ENCODE measurements around the gene CD320. TPM values are rescaled to one million over a fixed set of nuclear protein-coding genes. Genes with fewer than 3 reads are reported as not detected.
"Not testable (repeated sequence)": the region's sequence is repeated elsewhere in the genome, so short reads cannot be mapped to it uniquely, and the experiment has no call there.

Gene CD320
- total and polyA plus RNA-seq, 2 donors (not counting 1 experiment from before 2014, with no cell fraction given) = 30.5 to 32.6 TPM

- Histone ChIP-seq H3K9me3 (ENCODE audit: control extremely low read depth in 1 of 3, control insufficient read depth in 2 of 3, insufficient read depth in 1 of 3, low read length in 2 of 3) (no peaks in the 10 kb centered on the region), H3K36me3 (replicated peaks in 1 of 2; ENCODE audit: control extremely low read depth in 1 of 2, control insufficient read depth in 1 of 2, extremely low read depth in 1 of 2, insufficient read depth in 2 of 2, low read length in 1 of 2) (no peaks in the 10 kb centered on the region), H3K4me3 (ENCODE audit: control extremely low read depth in 1 of 5, extremely low read depth in 1 of 5, insufficient read depth in 1 of 5, low read depth in 2 of 5, low read length in 4 of 5) (no peak overlapping the region), H3K9ac (ENCODE audit: low read length) (no peak overlapping the region), H3K4me1 (ENCODE audit: control insufficient read depth in 2 of 2, insufficient read depth in 2 of 2, low read length in 2 of 2) (peaks cover 2 to 4% of the 10 kb centered on the region in 2 donors), H3K27me3 (replicated peaks in 1 of 4; ENCODE audit: control extremely low read depth in 1 of 4, control insufficient read depth in 3 of 4, insufficient read depth in 4 of 4, low read length in 3 of 4) (no peaks in the 10 kb centered on the region), H3K79me2 (ENCODE audit: control insufficient read depth, insufficient read depth, low read length) (peaks cover 7% of the 10 kb centered on the region), H2AFZ (ENCODE audit: insufficient read depth, low read depth, low read length, poor library complexity, severe bottlenecking) (no peak overlapping the region), H3K4me2 (replicated peaks; ENCODE audit: low read depth, low read length, poor library complexity, severe bottlenecking) (no peak overlapping the region), H4K20me1 (ENCODE audit: control insufficient read depth, insufficient read depth, low read length, poor library complexity, severe bottlenecking) (no peaks in the 10 kb centered on the region), H3K27ac (ENCODE audit: low read length in 2 of 2) (no peak overlapping the region)
- POLR2A ChIA-PET = no interaction called here
- Mint-ChIP-seq H3K4me3 (no peak overlapping the region), H3K27ac (no peak overlapping the region), H3K4me1 (peaks cover 7% of the 10 kb centered on the region), H3K27me3 (no peaks in the 10 kb centered on the region), H3K9me3 (ENCODE audit: insufficient read depth) (no peaks in the 10 kb centered on the region)
- 90% methylated on average over 6 of the region's 11 CpGs for WGBS (ENCODE audit: insufficient coverage)
- intact Hi-C loops (cut with micrococcal nuclease) = loop anchor here (10.0 kb wide), 1 partner anchor 1108 kb away; no protein-coding TSS in a partner anchor
- CTCF ChIA-PET = interaction anchor here (0.6 kb wide), 1 partner anchor 136 kb away, joined by 4 read pairs; no protein-coding TSS in a partner anchor
- no peak for TF ChIP-seq CTCF (IDR thresholded peaks at IDR 0.05)
- TF ChIP-seq EZH2 (IDR thresholded peaks at IDR 0.05; ENCODE audit: borderline replicate concordance, insufficient read depth, low read depth, low read length, poor library complexity, severe bottlenecking) = no peak
- DNase-seq = no peak
- no peak for ATAC-seq (ENCODE audit: low read depth)
These were observed 5.8 kb downstream of the CD320 start for GRCh38 chr19:8302357-8302691.

- H3K36me3 ChIP-seq (replicated peaks in 1 of 2; ENCODE audit: control extremely low read depth in 1 of 2, control insufficient read depth in 1 of 2, extremely low read depth in 1 of 2, insufficient read depth in 2 of 2, low read length in 1 of 2); H3K27ac ChIP-seq (ENCODE audit: low read length in 2 of 2); DNase-seq; POLR2A ChIA-PET; H3K4me3 Mint-ChIP-seq; H3K4me3 ChIP-seq (ENCODE audit: control extremely low read depth in 1 of 5, extremely low read depth in 1 of 5, insufficient read depth in 1 of 5, low read depth in 2 of 5, low read length in 4 of 5); H2AFZ ChIP-seq (ENCODE audit: insufficient read depth, low read depth, low read length, poor library complexity, severe bottlenecking); H3K4me1 ChIP-seq (ENCODE audit: control insufficient read depth in 2 of 2, insufficient read depth in 2 of 2, low read length in 2 of 2); H4K20me1 ChIP-seq (ENCODE audit: control insufficient read depth, insufficient read depth, low read length, poor library complexity, severe bottlenecking); H3K27ac Mint-ChIP-seq; H3K9me3 Mint-ChIP-seq (ENCODE audit: insufficient read depth); H3K27me3 Mint-ChIP-seq; CTCF ChIA-PET; H3K9ac ChIP-seq (ENCODE audit: low read length); H3K4me1 Mint-ChIP-seq; H3K9me3 ChIP-seq (ENCODE audit: control extremely low read depth in 1 of 3, control insufficient read depth in 2 of 3, insufficient read depth in 1 of 3, low read length in 2 of 3); intact Hi-C loops (cut with micrococcal nuclease); H3K27me3 ChIP-seq (replicated peaks in 1 of 4; ENCODE audit: control extremely low read depth in 1 of 4, control insufficient read depth in 3 of 4, insufficient read depth in 4 of 4, low read length in 3 of 4); H3K4me2 ChIP-seq (replicated peaks; ENCODE audit: low read depth, low read length, poor library complexity, severe bottlenecking); H3K79me2 ChIP-seq (ENCODE audit: control insufficient read depth, insufficient read depth, low read length): not testable (repeated sequence)
- ATAC-seq (ENCODE audit: low read depth) = peak; percentile 81
- WGBS (ENCODE audit: insufficient coverage) = no CpG with 5 or more reads among the region's 9 CpGs
These were observed 16.8 kb downstream of the CD320 start for GRCh38 chr19:8291337-8291736.

- CTCF ChIA-PET, H3K4me3 Mint-ChIP-seq: not testable (repeated sequence)
- ATAC-seq (ENCODE audit: low read depth) = peak; percentile 80
These were observed 31.6 kb downstream of the CD320 start for GRCh38 chr19:8276508-8276907.

More at GRCh38 chr19:8276508-8276907, 31.6 kb downstream of the CD320 start:
- H3K9me3 Mint-ChIP-seq (ENCODE audit: insufficient read depth); H2AFZ ChIP-seq (ENCODE audit: insufficient read depth, low read depth, low read length, poor library complexity, severe bottlenecking); H3K27me3 Mint-ChIP-seq; H3K9ac ChIP-seq (ENCODE audit: low read length); H3K36me3 ChIP-seq (replicated peaks in 1 of 2; ENCODE audit: control extremely low read depth in 1 of 2, control insufficient read depth in 1 of 2, extremely low read depth in 1 of 2, insufficient read depth in 2 of 2, low read length in 1 of 2); H3K9me3 ChIP-seq (ENCODE audit: control extremely low read depth in 1 of 3, control insufficient read depth in 2 of 3, insufficient read depth in 1 of 3, low read length in 2 of 3); H4K20me1 ChIP-seq (ENCODE audit: control insufficient read depth, insufficient read depth, low read length, poor library complexity, severe bottlenecking); H3K4me3 ChIP-seq (ENCODE audit: control extremely low read depth in 1 of 5, extremely low read depth in 1 of 5, insufficient read depth in 1 of 5, low read depth in 2 of 5, low read length in 4 of 5); H3K4me2 ChIP-seq (replicated peaks; ENCODE audit: low read depth, low read length, poor library complexity, severe bottlenecking); H3K27ac Mint-ChIP-seq; H3K27ac ChIP-seq (ENCODE audit: low read length in 2 of 2); H3K4me1 ChIP-seq (ENCODE audit: control insufficient read depth in 2 of 2, insufficient read depth in 2 of 2, low read length in 2 of 2); DNase-seq; H3K4me1 Mint-ChIP-seq; H3K79me2 ChIP-seq (ENCODE audit: control insufficient read depth, insufficient read depth, low read length); intact Hi-C loops (cut with micrococcal nuclease); POLR2A ChIA-PET; H3K27me3 ChIP-seq (replicated peaks in 1 of 4; ENCODE audit: control extremely low read depth in 1 of 4, control insufficient read depth in 3 of 4, insufficient read depth in 4 of 4, low read length in 3 of 4): not testable (repeated sequence)
- WGBS (ENCODE audit: insufficient coverage) = no CpG with 5 or more reads among the region's 9 CpGs

Data from B cell (primary cell).